Measurements from ENCODE around the gene MPRIP.

DNA sequence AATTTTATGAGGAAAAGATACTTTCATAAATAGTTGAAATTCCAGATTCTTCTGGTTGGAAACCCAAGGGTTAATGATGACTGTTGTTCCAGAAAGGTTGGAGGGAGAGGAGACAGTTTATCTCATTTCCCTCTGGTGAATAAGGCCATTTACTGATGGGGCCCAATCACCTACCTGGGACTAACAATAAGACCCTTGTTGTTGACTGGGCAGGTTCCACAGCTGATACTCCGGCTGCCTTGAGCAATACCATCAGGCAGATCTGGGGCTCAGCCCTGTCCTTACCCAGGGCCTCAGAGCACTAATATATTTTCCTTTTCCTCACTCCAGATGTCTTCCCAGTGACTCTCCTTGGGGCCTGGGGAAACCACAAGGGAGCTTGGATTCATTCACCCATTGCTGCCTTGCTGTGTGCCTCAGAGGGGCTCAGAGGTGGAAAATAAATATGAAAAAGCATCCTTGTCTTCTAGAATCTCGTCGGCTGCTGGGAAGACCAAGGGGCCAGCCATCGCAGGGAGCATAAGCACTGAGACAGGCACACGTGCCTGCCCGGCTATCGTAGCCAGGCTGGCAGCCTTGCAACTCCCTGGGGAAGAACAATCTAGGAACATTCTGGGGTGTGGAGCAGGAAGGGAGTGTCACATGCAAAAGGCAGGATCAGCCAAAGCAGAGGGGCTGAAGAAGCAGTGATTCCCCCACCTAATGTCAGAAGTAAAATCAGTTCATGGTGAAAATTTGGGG, 54.4 kb downstream of the MPRIP start:
- TF ChIP-seq, protein P1, sequence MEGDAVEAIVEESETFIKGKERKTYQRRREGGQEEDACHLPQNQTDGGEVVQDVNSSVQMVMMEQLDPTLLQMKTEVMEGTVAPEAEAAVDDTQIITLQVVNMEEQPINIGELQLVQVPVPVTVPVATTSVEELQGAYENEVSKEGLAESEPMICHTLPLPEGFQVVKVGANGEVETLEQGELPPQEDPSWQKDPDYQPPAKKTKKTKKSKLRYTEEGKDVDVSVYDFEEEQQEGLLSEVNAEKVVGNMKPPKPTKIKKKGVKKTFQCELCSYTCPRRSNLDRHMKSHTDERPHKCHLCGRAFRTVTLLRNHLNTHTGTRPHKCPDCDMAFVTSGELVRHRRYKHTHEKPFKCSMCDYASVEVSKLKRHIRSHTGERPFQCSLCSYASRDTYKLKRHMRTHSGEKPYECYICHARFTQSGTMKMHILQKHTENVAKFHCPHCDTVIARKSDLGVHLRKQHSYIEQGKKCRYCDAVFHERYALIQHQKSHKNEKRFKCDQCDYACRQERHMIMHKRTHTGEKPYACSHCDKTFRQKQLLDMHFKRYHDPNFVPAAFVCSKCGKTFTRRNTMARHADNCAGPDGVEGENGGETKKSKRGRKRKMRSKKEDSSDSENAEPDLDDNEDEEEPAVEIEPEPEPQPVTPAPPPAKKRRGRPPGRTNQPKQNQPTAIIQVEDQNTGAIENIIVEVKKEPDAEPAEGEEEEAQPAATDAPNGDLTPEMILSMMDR (IDR thresholded peaks at IDR 0.05): no peak
- TF ChIP-seq POLR2A (IDR thresholded peaks at IDR 0.05): no peak

Data from esophagus squamous epithelium (tissue), 4 donors.